ENCODE data around the gene GMPS. TPM values are rescaled to one million over a fixed set of nuclear protein-coding genes. Genes with fewer than 3 reads are reported as not detected.

Gene GMPS
- polyA plus RNA-seq, 1 of the 3 experiments (the other 2 are of a cell fraction), result 13.4 TPM

DNA sequence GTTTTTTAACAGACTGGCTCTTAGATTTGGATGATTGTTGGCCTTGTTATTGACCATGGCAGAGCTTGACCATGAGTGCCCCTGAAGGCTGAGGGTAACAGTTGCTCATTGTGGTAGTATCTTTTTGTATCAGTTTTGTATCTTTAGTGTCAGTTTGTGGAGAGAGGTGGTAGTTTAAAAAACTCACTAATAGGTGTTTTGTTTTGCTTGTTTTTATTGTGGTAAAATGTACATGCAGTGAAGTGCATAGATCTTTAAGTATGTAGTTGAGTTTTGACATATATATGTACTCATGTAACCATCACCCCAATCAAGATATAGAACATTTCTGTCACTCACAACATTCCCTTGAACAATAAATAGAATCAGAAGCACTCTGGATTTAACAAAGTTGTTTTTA, 9.8 kb downstream of the GMPS start:
- Histone ChIP-seq H3K4me2 (no peak overlapping the region), H3K9me3 (no peaks in the 10 kb centered on the region), H3K27ac (ENCODE audit: low read depth in 2 of 2, low read length in 1 of 2) (no peak overlapping the region), H3K4me3 (ENCODE audit: low read depth in 2 of 2, low read length in 1 of 2) (no peak overlapping the region), H2AFZ (ENCODE audit: low read depth) (no peak overlapping the region), H3K27me3 (ENCODE audit: insufficient read depth) (no peaks in the 10 kb centered on the region), H3K9me2 (no peaks in the 10 kb centered on the region), H3K4me1 (ENCODE audit: control insufficient read depth in 1 of 2, insufficient read depth in 2 of 2, low read depth in 1 of 2, low read length in 1 of 2) (peaks cover 0 to 6% of the 10 kb centered on the region in 2 experiments; a peak in 1 of 4 replicates), H3F3A (replicated peaks; ENCODE audit: insufficient read depth) (no peaks in the 10 kb centered on the region), H4K20me1 (ENCODE audit: insufficient read depth) (peaks cover 72% of the 10 kb centered on the region), H3K9ac (no peak overlapping the region), H3K36me3 (replicated peaks in 1 of 2; ENCODE audit: control insufficient read depth in 1 of 2, insufficient read depth in 2 of 2, low read length in 1 of 2) (no peaks in the 10 kb centered on the region), H3K79me2 (ENCODE audit: insufficient read depth) (peaks cover 99% of the 10 kb centered on the region)
- POLR2A ChIA-PET, result no interaction called here
- DNase-seq, result no peak
- TF ChIP-seq FOXJ3 (CRISPR knock-in tag; IDR thresholded peaks at IDR 0.05), result no peak
- TF ChIP-seq RAD21 (IDR thresholded peaks at IDR 0.05; ENCODE audit: low read length), result no peak
- TF ChIP-seq, protein P1, sequence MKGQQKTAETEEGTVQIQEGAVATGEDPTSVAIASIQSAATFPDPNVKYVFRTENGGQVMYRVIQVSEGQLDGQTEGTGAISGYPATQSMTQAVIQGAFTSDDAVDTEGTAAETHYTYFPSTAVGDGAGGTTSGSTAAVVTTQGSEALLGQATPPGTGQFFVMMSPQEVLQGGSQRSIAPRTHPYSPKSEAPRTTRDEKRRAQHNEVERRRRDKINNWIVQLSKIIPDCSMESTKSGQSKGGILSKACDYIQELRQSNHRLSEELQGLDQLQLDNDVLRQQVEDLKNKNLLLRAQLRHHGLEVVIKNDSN (IDR thresholded peaks at IDR 0.05; ENCODE audit: borderline replicate concordance, low read depth), result no peak
- no peak for TF ChIP-seq TAF1 (IDR thresholded peaks at IDR 0.05; ENCODE audit: borderline replicate concordance, low read depth, low read length)
- no peak for TF ChIP-seq YY1 (IDR thresholded peaks at IDR 0.05; ENCODE audit: low read depth)
- no peak for TF ChIP-seq FOSL2 (IDR thresholded peaks at IDR 0.05; ENCODE audit: borderline replicate concordance, low read depth)
- no peak for TF ChIP-seq EZH2phosphoT487 (IDR thresholded peaks at IDR 0.05; ENCODE audit: borderline replicate concordance, low read depth)
- no peak for TF ChIP-seq NFIC (IDR thresholded peaks at IDR 0.05; ENCODE audit: borderline replicate concordance)
- no peak for TF ChIP-seq FOXM1 (IDR thresholded peaks at IDR 0.05; ENCODE audit: low read depth)
- TF ChIP-seq RFX5 (IDR thresholded peaks at IDR 0.05; ENCODE audit: low read length), result no peak
- TF ChIP-seq MAX (IDR thresholded peaks at IDR 0.05; ENCODE audit: low read depth), result no peak
- TF ChIP-seq, protein P2, sequence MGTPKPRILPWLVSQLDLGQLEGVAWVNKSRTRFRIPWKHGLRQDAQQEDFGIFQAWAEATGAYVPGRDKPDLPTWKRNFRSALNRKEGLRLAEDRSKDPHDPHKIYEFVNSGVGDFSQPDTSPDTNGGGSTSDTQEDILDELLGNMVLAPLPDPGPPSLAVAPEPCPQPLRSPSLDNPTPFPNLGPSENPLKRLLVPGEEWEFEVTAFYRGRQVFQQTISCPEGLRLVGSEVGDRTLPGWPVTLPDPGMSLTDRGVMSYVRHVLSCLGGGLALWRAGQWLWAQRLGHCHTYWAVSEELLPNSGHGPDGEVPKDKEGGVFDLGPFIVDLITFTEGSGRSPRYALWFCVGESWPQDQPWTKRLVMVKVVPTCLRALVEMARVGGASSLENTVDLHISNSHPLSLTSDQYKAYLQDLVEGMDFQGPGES (IDR thresholded peaks at IDR 0.05; ENCODE audit: low read depth, low read length), result no peak
- CTCF ChIA-PET, result no interaction called here

DNA sequence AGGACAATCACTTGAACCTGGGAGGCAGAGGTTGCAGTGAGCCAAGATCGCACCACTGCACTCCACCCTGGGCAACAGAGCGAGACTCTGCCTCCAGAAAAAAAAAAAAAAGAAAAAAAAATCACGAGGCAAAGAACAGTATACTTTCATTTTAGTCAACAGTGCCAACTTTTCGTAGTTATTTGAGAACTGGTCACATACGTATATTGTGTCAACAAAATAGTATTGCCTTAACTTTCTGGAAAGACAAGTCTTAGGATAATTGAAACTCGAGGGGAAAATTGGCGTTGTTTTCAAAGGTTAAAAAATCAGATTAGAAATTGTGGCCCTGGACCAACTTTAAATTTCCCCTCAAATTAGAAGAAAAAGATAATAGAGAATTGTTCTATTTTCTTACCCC, 13.8 kb downstream of the GMPS start:
- TF ChIP-seq EP300 (IDR thresholded peaks at IDR 0.05; ENCODE audit: borderline replicate concordance in 1 of 2, low read depth in 1 of 2, low read length in 1 of 2) (no peak), MXI1 (IDR thresholded peaks at IDR 0.05; ENCODE audit: low read depth, low read length) (no peak), GATA2 (CRISPR knock-in tag; IDR thresholded peaks at IDR 0.05) (no peak)
- TF ChIP-seq, protein P3, sequence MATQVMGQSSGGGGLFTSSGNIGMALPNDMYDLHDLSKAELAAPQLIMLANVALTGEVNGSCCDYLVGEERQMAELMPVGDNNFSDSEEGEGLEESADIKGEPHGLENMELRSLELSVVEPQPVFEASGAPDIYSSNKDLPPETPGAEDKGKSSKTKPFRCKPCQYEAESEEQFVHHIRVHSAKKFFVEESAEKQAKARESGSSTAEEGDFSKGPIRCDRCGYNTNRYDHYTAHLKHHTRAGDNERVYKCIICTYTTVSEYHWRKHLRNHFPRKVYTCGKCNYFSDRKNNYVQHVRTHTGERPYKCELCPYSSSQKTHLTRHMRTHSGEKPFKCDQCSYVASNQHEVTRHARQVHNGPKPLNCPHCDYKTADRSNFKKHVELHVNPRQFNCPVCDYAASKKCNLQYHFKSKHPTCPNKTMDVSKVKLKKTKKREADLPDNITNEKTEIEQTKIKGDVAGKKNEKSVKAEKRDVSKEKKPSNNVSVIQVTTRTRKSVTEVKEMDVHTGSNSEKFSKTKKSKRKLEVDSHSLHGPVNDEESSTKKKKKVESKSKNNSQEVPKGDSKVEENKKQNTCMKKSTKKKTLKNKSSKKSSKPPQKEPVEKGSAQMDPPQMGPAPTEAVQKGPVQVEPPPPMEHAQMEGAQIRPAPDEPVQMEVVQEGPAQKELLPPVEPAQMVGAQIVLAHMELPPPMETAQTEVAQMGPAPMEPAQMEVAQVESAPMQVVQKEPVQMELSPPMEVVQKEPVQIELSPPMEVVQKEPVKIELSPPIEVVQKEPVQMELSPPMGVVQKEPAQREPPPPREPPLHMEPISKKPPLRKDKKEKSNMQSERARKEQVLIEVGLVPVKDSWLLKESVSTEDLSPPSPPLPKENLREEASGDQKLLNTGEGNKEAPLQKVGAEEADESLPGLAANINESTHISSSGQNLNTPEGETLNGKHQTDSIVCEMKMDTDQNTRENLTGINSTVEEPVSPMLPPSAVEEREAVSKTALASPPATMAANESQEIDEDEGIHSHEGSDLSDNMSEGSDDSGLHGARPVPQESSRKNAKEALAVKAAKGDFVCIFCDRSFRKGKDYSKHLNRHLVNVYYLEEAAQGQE (IDR thresholded peaks at IDR 0.05; ENCODE audit: low read depth, low read length), result no peak
- TF ChIP-seq, protein P4, sequence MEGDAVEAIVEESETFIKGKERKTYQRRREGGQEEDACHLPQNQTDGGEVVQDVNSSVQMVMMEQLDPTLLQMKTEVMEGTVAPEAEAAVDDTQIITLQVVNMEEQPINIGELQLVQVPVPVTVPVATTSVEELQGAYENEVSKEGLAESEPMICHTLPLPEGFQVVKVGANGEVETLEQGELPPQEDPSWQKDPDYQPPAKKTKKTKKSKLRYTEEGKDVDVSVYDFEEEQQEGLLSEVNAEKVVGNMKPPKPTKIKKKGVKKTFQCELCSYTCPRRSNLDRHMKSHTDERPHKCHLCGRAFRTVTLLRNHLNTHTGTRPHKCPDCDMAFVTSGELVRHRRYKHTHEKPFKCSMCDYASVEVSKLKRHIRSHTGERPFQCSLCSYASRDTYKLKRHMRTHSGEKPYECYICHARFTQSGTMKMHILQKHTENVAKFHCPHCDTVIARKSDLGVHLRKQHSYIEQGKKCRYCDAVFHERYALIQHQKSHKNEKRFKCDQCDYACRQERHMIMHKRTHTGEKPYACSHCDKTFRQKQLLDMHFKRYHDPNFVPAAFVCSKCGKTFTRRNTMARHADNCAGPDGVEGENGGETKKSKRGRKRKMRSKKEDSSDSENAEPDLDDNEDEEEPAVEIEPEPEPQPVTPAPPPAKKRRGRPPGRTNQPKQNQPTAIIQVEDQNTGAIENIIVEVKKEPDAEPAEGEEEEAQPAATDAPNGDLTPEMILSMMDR (IDR thresholded peaks at IDR 0.05), result no peak
- WGBS (ENCODE audit: low lambda C conversion rate), result 94% methylated on average over 7 of the region's 7 CpGs
- no peak overlapping the region for H2AFZ ChIP-seq (ENCODE audit: low read depth)
- CTCF ChIA-PET, result interaction anchor here (0.9 kb wide), 1 partner anchor 79 kb away, joined by 3 read pairs; the partner anchor contains the start of gene C3orf33
- no peaks in the 10 kb centered on the region for H3K9me3 ChIP-seq
- H4K20me1 ChIP-seq (ENCODE audit: insufficient read depth), result peaks cover 58% of the 10 kb centered on the region
- H3K9ac ChIP-seq, result no peak overlapping the region
- DNase-seq, result no peak
- no peaks in the 10 kb centered on the region for H3K27me3 ChIP-seq (ENCODE audit: insufficient read depth)
- peaks cover 4% of the 10 kb centered on the region for H3F3A ChIP-seq (replicated peaks; ENCODE audit: insufficient read depth)
- peaks cover 3 to 6% of the 10 kb centered on the region in 2 experiments; a peak in 1 of 4 replicates for H3K4me1 ChIP-seq (ENCODE audit: control insufficient read depth in 1 of 2, insufficient read depth in 2 of 2, low read depth in 1 of 2, low read length in 1 of 2)
- H3K4me3 ChIP-seq (ENCODE audit: low read depth in 2 of 2, low read length in 1 of 2), result no peak overlapping the region
- no peak overlapping the region for H3K4me2 ChIP-seq
- H3K79me2 ChIP-seq (ENCODE audit: insufficient read depth), result peaks cover 99% of the 10 kb centered on the region
- no peaks in the 10 kb centered on the region for H3K9me2 ChIP-seq
- no peaks in the 10 kb centered on the region for H3K36me3 ChIP-seq (replicated peaks in 1 of 2; ENCODE audit: control insufficient read depth in 1 of 2, insufficient read depth in 2 of 2, low read length in 1 of 2)
- POLR2A ChIA-PET, result no interaction called here
- H3K27ac ChIP-seq (ENCODE audit: low read depth in 2 of 2, low read length in 1 of 2), result no peak overlapping the region

Measured in SK-N-SH (cell line).